ENCODE results near the gene ESAM.

The ESAM gene

GRCh38 chr11:124732230-124732629 is 29.9 kb downstream of the ESAM start:
- no peak for DNase-seq (ENCODE audit: low read depth)

GRCh38 chr11:124729571-124729970 is 32.5 kb downstream of the ESAM start:
- no peak for DNase-seq (ENCODE audit: low read depth)

- DNase-seq (ENCODE audit: low read depth): no peak
Measured at GRCh38 chr11:124728134-124728533, 34.0 kb downstream of the ESAM start.

GRCh38 chr11:124727474-124727873 is 34.6 kb downstream of the ESAM start:
- no peak for DNase-seq (ENCODE audit: low read depth)

- no peak for DNase-seq (ENCODE audit: low read depth)
Measured at GRCh38 chr11:124725719-124726105, 36.4 kb downstream of the ESAM start.

GRCh38 chr11:124724979-124725718 is 36.9 kb downstream of the ESAM start:
- no peak for DNase-seq (ENCODE audit: low read depth)

- no peak for DNase-seq (ENCODE audit: low read depth)
Measured at GRCh38 chr11:124722176-124722575, 39.9 kb downstream of the ESAM start.

GRCh38 chr11:124719534-124719933 is 42.6 kb downstream of the ESAM start:
- DNase-seq (ENCODE audit: low read depth): no peak

GRCh38 chr11:124718801-124719200 is 43.3 kb downstream of the ESAM start:
- no peak for DNase-seq (ENCODE audit: low read depth)

- DNase-seq (ENCODE audit: low read depth): no peak
Measured at GRCh38 chr11:124717786-124718651, 44.1 kb downstream of the ESAM start.

GRCh38 chr11:124717421-124717785 is 44.7 kb downstream of the ESAM start:
- DNase-seq (ENCODE audit: low read depth): no peak

- no peak for DNase-seq (ENCODE audit: low read depth)
Measured at GRCh38 chr11:124716591-124716990, 45.5 kb downstream of the ESAM start.

- DNase-seq (ENCODE audit: low read depth): no peak
Measured at GRCh38 chr11:124712392-124712791, 49.7 kb downstream of the ESAM start.

- no peak for DNase-seq (ENCODE audit: low read depth)
Measured at GRCh38 chr11:124707829-124708228, 54.3 kb downstream of the ESAM start.

All from GM04504 (cell line).